ENCODE results near the gene PDE4D.

The PDE4D gene

GRCh38 chr5:59500014-59500413 is 393.5 kb downstream of the PDE4D start:
- TF ChIP-seq TAF1 (IDR thresholded peaks at IDR 0.05; ENCODE audit: borderline replicate concordance, insufficient read depth, low read length) (no peak), FOXP2 (optimal IDR thresholded peaks at IDR 0.05; ENCODE audit: borderline replicate concordance, extremely low read depth, extremely low read length, insufficient read depth) (no peak), REST (IDR thresholded peaks at IDR 0.05; ENCODE audit: insufficient read depth in 1 of 2, low read depth in 2 of 2, low read length in 2 of 2) (no peak), POLR2AphosphoS5 (IDR thresholded peaks at IDR 0.05; ENCODE audit: low read depth, low read length) (no peak), SIN3A (IDR thresholded peaks at IDR 0.05; ENCODE audit: borderline replicate concordance, insufficient read depth, low read length) (no peak)

DNA sequence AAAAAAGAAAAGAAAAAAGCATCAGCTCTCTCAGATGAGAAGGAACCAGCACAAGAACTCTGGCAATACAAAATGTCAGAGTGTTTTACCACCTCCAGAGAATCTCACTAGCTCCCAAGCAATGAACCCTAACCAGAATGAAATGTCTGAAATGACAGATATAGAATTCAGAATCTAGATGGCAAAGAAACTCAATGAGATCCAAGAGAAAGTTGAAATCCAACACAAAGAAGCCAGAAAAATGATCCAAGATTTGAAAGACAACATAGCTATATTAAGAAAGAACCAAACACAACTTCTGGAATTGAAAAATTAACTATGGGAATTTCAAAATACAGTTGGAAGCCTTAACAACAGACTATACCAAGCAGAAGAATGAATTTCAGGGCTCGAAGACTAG is 396.3 kb downstream of the PDE4D start:
- TF ChIP-seq POLR2AphosphoS5 (IDR thresholded peaks at IDR 0.05; ENCODE audit: low read depth, low read length) = no peak
- TF ChIP-seq SIN3A (IDR thresholded peaks at IDR 0.05; ENCODE audit: borderline replicate concordance, insufficient read depth, low read length) = no peak
- no peak for TF ChIP-seq TAF1 (IDR thresholded peaks at IDR 0.05; ENCODE audit: borderline replicate concordance, insufficient read depth, low read length)
- TF ChIP-seq REST (IDR thresholded peaks at IDR 0.05; ENCODE audit: insufficient read depth in 1 of 2, low read depth in 2 of 2, low read length in 2 of 2) = no peak
- TF ChIP-seq FOXP2 (optimal IDR thresholded peaks at IDR 0.05; ENCODE audit: borderline replicate concordance, extremely low read depth, extremely low read length, insufficient read depth) = no peak

- TF ChIP-seq SIN3A (IDR thresholded peaks at IDR 0.05; ENCODE audit: borderline replicate concordance, insufficient read depth, low read length) (no peak), FOXP2 (optimal IDR thresholded peaks at IDR 0.05; ENCODE audit: borderline replicate concordance, extremely low read depth, extremely low read length, insufficient read depth) (no peak), REST (IDR thresholded peaks at IDR 0.05; ENCODE audit: insufficient read depth in 1 of 2, low read depth in 2 of 2, low read length in 2 of 2) (no peak)
These were observed 396.9 kb downstream of the PDE4D start for GRCh38 chr5:59496524-59497134.

- TF ChIP-seq SIN3A (IDR thresholded peaks at IDR 0.05; ENCODE audit: borderline replicate concordance, insufficient read depth, low read length) = no peak
- TF ChIP-seq TAF1 (IDR thresholded peaks at IDR 0.05; ENCODE audit: borderline replicate concordance, insufficient read depth, low read length) = no peak
- no peak for TF ChIP-seq REST (IDR thresholded peaks at IDR 0.05; ENCODE audit: insufficient read depth in 1 of 2, low read depth in 2 of 2, low read length in 2 of 2)
- TF ChIP-seq FOXP2 (optimal IDR thresholded peaks at IDR 0.05; ENCODE audit: borderline replicate concordance, extremely low read depth, extremely low read length, insufficient read depth) = no peak
- TF ChIP-seq POLR2AphosphoS5 (IDR thresholded peaks at IDR 0.05; ENCODE audit: low read depth, low read length) = no peak
These were observed 401.6 kb downstream of the PDE4D start for GRCh38 chr5:59491945-59492344.

GRCh38 chr5:59489551-59489950 is 404.0 kb downstream of the PDE4D start:
- TF ChIP-seq TAF1 (IDR thresholded peaks at IDR 0.05; ENCODE audit: borderline replicate concordance, insufficient read depth, low read length) (no peak), POLR2AphosphoS5 (IDR thresholded peaks at IDR 0.05; ENCODE audit: low read depth, low read length) (no peak), REST (IDR thresholded peaks at IDR 0.05; ENCODE audit: insufficient read depth in 1 of 2, low read depth in 2 of 2, low read length in 2 of 2) (no peak), FOXP2 (optimal IDR thresholded peaks at IDR 0.05; ENCODE audit: borderline replicate concordance, extremely low read depth, extremely low read length, insufficient read depth) (no peak), SIN3A (IDR thresholded peaks at IDR 0.05; ENCODE audit: borderline replicate concordance, insufficient read depth, low read length) (no peak)
